HEK293 (cell line): ENCODE data around the gene PLEKHO2.
A peak's percentile ranks its signal among the peaks of the same experiment; 100 is the strongest.
"Not testable (repeated sequence)": the region's sequence is repeated elsewhere in the genome, so short reads cannot be mapped to it uniquely, and the experiment has no call there.

Source experiments
- CTCF ChIA-PET: fragments of 350-600 bp; formaldehyde crosslinking; extraction: SDS; loops from one replicate; lab custom pipeline; 2021; ENCODE audit warnings: antibody characterized with exemption; lab: Yijun Ruan, JAX
- POLR2A ChIA-PET: fragments of 300-600 bp; formaldehyde crosslinking; extraction: SDS; loops from one replicate; lab custom pipeline; 2020; ENCODE audit warnings: antibody characterized with exemption, inconsistent platforms; lab: Yijun Ruan, JAX
- H3K27ac ChIP-seq: fragments of 200-500 bp; sonication (Bioruptor generic); 2 replicates; pipeline ENCODE4 v1.5.1; 2014; ENCODE audit warnings: low read depth, low read length, control low read depth, inconsistent platforms; ENCODE audit errors: extremely low read depth
- H3K36me3 ChIP-seq, 2 experiments: fragments of 200-500 bp in 1 of 2; sonication (Bioruptor generic) in 1 of 2; 1 replicate in 1 of 2; 2 replicates in 1 of 2; pipeline ENCODE4 v1.5.1; 2014 to 2017; ENCODE audit warnings: inconsistent platforms in 2 of 2, low read length in 2 of 2; ENCODE audit not compliant: control insufficient read depth in 2 of 2, insufficient read depth in 1 of 2
- H3K4me1 ChIP-seq: fragments of 200-500 bp; sonication (Bioruptor generic); 2 replicates; pipeline ENCODE4 v1.5.1; 2014; ENCODE audit warnings: mild to moderate bottlenecking, low read length, inconsistent platforms; ENCODE audit not compliant: control insufficient read depth, insufficient read depth
- H3K4me3 ChIP-seq: 2 replicates; pipeline ENCODE4 v1.5.1; 2011; ENCODE audit warnings: low read depth, mild to moderate bottlenecking, control low read depth, low read length, moderate library complexity
- H3K9me3 ChIP-seq: fragments of 200-500 bp; sonication (Bioruptor generic); 2 replicates; pipeline ENCODE4 v1.5.1; 2014; ENCODE audit warnings: low read depth, low read length, inconsistent platforms; ENCODE audit not compliant: control insufficient read depth, insufficient read depth
- INSM2 ChIP-seq: fragments of 450-650 bp; formaldehyde crosslinking; IDR thresholded peaks from 2 replicates; pipeline ENCODE4 v1.5.1; 2016; ENCODE audit warnings: missing biosample characterization, missing genetic modification characterization
- KLF10 ChIP-seq: fragments of 450-650 bp; IDR thresholded peaks from 2 replicates; pipeline ENCODE4 v1.5.1; 2018; ENCODE audit warnings: missing biosample characterization, mild to moderate bottlenecking, missing genetic modification characterization
- OVOL3 ChIP-seq: fragments of 450-650 bp; formaldehyde crosslinking; IDR thresholded peaks from 2 replicates; pipeline ENCODE4 v1.5.1; 2016; ENCODE audit warnings: missing biosample characterization, missing genetic modification characterization
- REPIN1 ChIP-seq: fragments of 450-650 bp; formaldehyde crosslinking; IDR thresholded peaks from 2 replicates; pipeline ENCODE4 v1.5.1; 2017; ENCODE audit warnings: missing biosample characterization, missing genetic modification characterization, low read depth
- ZBTB17 ChIP-seq: fragments of 450-650 bp; formaldehyde crosslinking; IDR thresholded peaks from 2 replicates; pipeline ENCODE4 v1.5.1; 2016; ENCODE audit warnings: missing biosample characterization, missing genetic modification characterization
- ZFP3 ChIP-seq: fragments of 450-650 bp; formaldehyde crosslinking; IDR thresholded peaks from 2 replicates; pipeline ENCODE4 v1.5.1; 2016; ENCODE audit warnings: low read depth, missing biosample characterization, missing genetic modification characterization
- ZNF10 ChIP-seq: fragments of 450-650 bp; formaldehyde crosslinking; IDR thresholded peaks from 2 replicates; pipeline ENCODE4 v1.5.1; 2017; ENCODE audit warnings: missing biosample characterization, missing genetic modification characterization
- ZNF114 ChIP-seq: fragments of 450-650 bp; formaldehyde crosslinking; IDR thresholded peaks from 2 replicates; pipeline ENCODE4 v1.5.0; 2017; ENCODE audit warnings: missing biosample characterization, missing genetic modification characterization
- ZNF148 ChIP-seq: fragments of 450-650 bp; formaldehyde crosslinking; IDR thresholded peaks from 2 replicates; pipeline ENCODE4 v1.5.0; 2017; ENCODE audit warnings: missing biosample characterization, missing genetic modification characterization, borderline replicate concordance
- ZNF16 ChIP-seq: fragments of 450-650 bp; formaldehyde crosslinking; IDR thresholded peaks from 2 replicates; pipeline ENCODE4 v1.5.1; 2016; ENCODE audit warnings: low read depth, missing biosample characterization, missing genetic modification characterization
- ZNF341 ChIP-seq: fragments of 450-650 bp; formaldehyde crosslinking; IDR thresholded peaks from 2 replicates; pipeline ENCODE4; 2016; ENCODE audit warnings: low read depth, missing biosample characterization, missing genetic modification characterization
- ZNF391 ChIP-seq: fragments of 450-650 bp; formaldehyde crosslinking; IDR thresholded peaks from 2 replicates; pipeline ENCODE4 v1.5.1; 2016; ENCODE audit warnings: low read depth, missing biosample characterization, missing genetic modification characterization, borderline replicate concordance
- ZNF48 ChIP-seq: fragments of 450-650 bp; formaldehyde crosslinking; IDR thresholded peaks from 2 replicates; pipeline ENCODE4 v1.5.1; 2016; ENCODE audit warnings: missing biosample characterization, missing genetic modification characterization

PLEKHO2 gene

DNA sequence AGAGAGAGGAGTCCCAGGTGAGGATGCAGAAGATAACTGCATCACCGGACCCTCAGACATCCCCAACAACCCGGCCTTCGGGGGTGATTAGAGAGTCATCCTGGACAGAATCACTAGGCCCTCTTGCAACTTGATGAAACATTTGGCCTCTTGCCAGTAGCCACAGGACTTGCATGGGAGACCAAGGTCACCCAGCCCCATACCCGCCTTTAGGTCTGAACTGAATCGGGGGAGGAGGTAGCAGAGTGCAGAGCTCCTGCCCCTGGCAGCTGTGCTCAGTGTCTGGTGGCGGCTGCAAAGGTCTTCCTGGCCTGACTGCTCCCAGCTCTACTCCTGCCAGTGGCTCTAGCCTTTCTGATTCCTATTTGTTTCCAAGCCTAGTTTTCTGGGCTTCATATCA is 28.6 kb upstream of the PLEKHO2 start:
- POLR2A ChIA-PET, result no interaction called here
- Histone ChIP-seq H3K27ac (no peak overlapping the region), H3K4me3 (no peak overlapping the region), H3K9me3 (no peaks in the 10 kb centered on the region), H3K4me1 (no peaks in the 10 kb centered on the region), H3K36me3 (peaks cover 0 to 7% of the 10 kb centered on the region in 2 experiments; a peak in 1 of 3 replicates)
- CTCF ChIA-PET, result interaction anchor here (0.9 kb wide), 1 partner anchor 82 kb away, joined by 3 read pairs; no protein-coding TSS in a partner anchor
- TF ChIP-seq ZBTB17 (tag by site-specific recombination), result peak; percentile 60
- no peak for TF ChIP-seq ZNF16

DNA sequence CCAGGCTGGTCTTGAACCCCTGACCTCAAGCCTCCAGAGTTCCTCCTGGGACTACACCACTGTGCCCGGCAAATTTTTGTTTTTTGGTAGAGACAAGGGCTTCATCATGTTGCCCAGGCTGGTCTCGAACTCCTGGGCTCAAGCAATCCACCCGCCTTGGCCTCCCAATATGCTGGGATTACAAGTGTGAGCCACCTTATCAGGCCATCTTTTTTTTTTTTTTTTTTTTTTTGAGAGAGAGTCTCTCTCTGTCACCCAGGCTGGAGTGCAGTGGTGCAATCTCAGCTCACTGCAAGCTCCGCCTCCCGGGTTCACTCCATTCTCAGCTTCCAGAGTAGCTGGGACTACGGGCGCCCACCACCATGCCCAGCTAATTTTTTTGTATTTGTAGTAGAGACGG is 27.4 kb upstream of the PLEKHO2 start:
- H3K4me3 ChIP-seq, CTCF ChIA-PET, H3K27ac ChIP-seq, H3K9me3 ChIP-seq, H3K4me1 ChIP-seq: not testable (repeated sequence)
- H3K36me3 ChIP-seq, result peaks cover 0 to 17% of the 10 kb centered on the region in 2 experiments; a peak in 1 of 3 replicates
- POLR2A ChIA-PET, result interaction anchor here (2.2 kb wide), 1 partner anchor 12 kb away, joined by 5 read pairs; the partner anchor contains the start of gene PIF1

DNA sequence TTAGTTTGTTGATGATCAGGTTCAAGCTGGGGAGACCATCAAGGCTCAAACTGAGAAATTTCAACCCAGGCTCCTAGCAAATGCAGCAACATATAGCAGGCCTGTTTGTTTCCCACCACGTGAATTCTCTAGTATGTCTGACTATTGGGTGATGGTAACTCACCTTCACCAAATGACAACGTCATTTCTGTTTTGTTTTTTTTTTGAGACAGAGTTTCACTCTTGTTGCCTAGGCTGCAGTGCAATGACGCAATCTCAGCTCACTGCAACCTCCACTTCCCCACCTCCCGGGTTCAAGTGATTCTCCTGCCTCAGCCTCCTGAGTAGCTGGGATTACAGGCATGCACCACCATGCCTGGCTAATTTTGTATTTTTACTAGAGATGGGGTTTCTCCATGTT is 26.8 kb upstream of the PLEKHO2 start:
- TF ChIP-seq ZNF10, result 0 out of 2 replicates have a peak, but pooled peaks have one; percentile 14
- peaks cover 0 to 22% of the 10 kb centered on the region in 2 experiments; a peak in 1 of 3 replicates for H3K36me3 ChIP-seq
- CTCF ChIA-PET, result interaction anchor here (1.1 kb wide), 1 partner anchor 84 kb away, joined by 3 read pairs; no protein-coding TSS in a partner anchor
- not testable (repeated sequence) for H3K4me1 ChIP-seq, H3K27ac ChIP-seq, H3K4me3 ChIP-seq, H3K9me3 ChIP-seq
- POLR2A ChIA-PET, result interaction anchor here (2.2 kb wide), 1 partner anchor 11 kb away, joined by 5 read pairs; the partner anchor contains the start of gene PIF1

- no peak for TF ChIP-seq ZNF48 (tag by site-specific recombination)
- no peak for TF ChIP-seq REPIN1 (tag by site-specific recombination)
- TF ChIP-seq ZFP3 (tag by site-specific recombination), result no peak
- no peak for TF ChIP-seq INSM2 (tag by site-specific recombination)
- no peak for TF ChIP-seq ZNF391 (tag by site-specific recombination)
- TF ChIP-seq KLF10 (tag by site-specific recombination), result no peak
- no peak for TF ChIP-seq ZNF114 (tag by site-specific recombination)
- TF ChIP-seq ZNF341, result no peak
- TF ChIP-seq ZNF148 (tag by site-specific recombination), result no peak
- no peak for TF ChIP-seq OVOL3 (tag by site-specific recombination)
- TF ChIP-seq, all 188 proteins: peak for 0
- Histone ChIP-seq H3K4me3 (no peak overlapping the region), H3K9me3 (no peaks in the 10 kb centered on the region), H3K27ac (no peak overlapping the region), H3K36me3 (peaks cover 0 to 32% of the 10 kb centered on the region in 2 experiments; a peak in 1 of 3 replicates), H3K4me1 (no peaks in the 10 kb centered on the region)
- CTCF ChIA-PET, result no interaction called here
- POLR2A ChIA-PET, result interaction anchor here (0.9 to 2.2 kb wide), 2 partner anchors 9 kb away, joined by 3 to 5 read pairs; partner anchors contain the start of gene PIF1
These were observed 25.3 kb upstream of the PLEKHO2 start for GRCh38 chr15:64816452-64816851.
